ENCODE data around the gene ZNF195.
"Not testable (repeated sequence)": the region's sequence is repeated elsewhere in the genome, so short reads cannot be mapped to it uniquely, and the experiment has no call there.

GRCh38 chr11:3328503-3328902 lies 50.4 kb downstream of the ZNF195 start:
- not testable (repeated sequence) for TF ChIP-seq POLR2A, CTCF, EP300 (IDR thresholded peaks at IDR 0.05)

Measured in tibial nerve (tissue), 4 donors.